Endothelial cell (in vitro differentiated cells): Measurements from ENCODE around the gene CAPZA3. TPM values are rescaled to one million over a fixed set of nuclear protein-coding genes. Genes with fewer than 3 reads are reported as not detected.

ENCODE experiments used
- DNase-seq: peaks from one replicate; pipeline ENCODE4 v3.0.0; 2021; ENCODE audit warnings: low spot score
- H3K27ac Mint-ChIP-seq: one replicate; pipeline ENCODE4 v1.8.0; 2021; ENCODE audit warnings: mixed read lengths, inconsistent platforms; ENCODE audit not compliant: unreplicated experiment
- H3K27me3 Mint-ChIP-seq: one replicate; pipeline ENCODE4 v1.8.0; 2021; ENCODE audit warnings: mild to moderate bottlenecking, moderate library complexity, mixed read lengths, inconsistent platforms; ENCODE audit not compliant: unreplicated experiment
- H3K36me3 Mint-ChIP-seq: one replicate; pipeline ENCODE4 v1.8.0; 2021; ENCODE audit warnings: mild to moderate bottlenecking, low read depth, mixed read lengths, inconsistent platforms; ENCODE audit not compliant: unreplicated experiment
- H3K4me1 Mint-ChIP-seq: one replicate; pipeline ENCODE4 v1.8.0; 2021; ENCODE audit warnings: mild to moderate bottlenecking, mixed read lengths, inconsistent platforms; ENCODE audit not compliant: unreplicated experiment
- H3K4me3 Mint-ChIP-seq: one replicate; pipeline ENCODE4 v1.8.0; 2021; ENCODE audit warnings: mild to moderate bottlenecking, mixed read lengths, inconsistent platforms; ENCODE audit not compliant: unreplicated experiment
- H3K9me3 Mint-ChIP-seq: one replicate; pipeline ENCODE4 v1.8.0; 2021; ENCODE audit warnings: mixed read lengths, inconsistent platforms; ENCODE audit not compliant: unreplicated experiment
- total RNA-seq: library from RNA; stranded (reverse); fragmentation: NEBNext Ultra II Directional; extraction: Animal tissue kit (Norgen Biotek cat#: 25700); gene quantifications from one replicate; pipeline ENCODE4 v1.2.1, GENCODE V29; 2021; ENCODE audit not compliant: unreplicated experiment
- TF ChIP-seq, protein P1 (sequence below): fragments of 200-600 bp; sonication (generic); IDR thresholded peaks from one replicate; pipeline ENCODE4 v1.5.0; 2021; ENCODE audit warnings: antibody characterized with exemption; ENCODE audit not compliant: unreplicated experiment

Gene CAPZA3
- total RNA-seq, 1 donor from 2014 or later: not detected

DNA sequence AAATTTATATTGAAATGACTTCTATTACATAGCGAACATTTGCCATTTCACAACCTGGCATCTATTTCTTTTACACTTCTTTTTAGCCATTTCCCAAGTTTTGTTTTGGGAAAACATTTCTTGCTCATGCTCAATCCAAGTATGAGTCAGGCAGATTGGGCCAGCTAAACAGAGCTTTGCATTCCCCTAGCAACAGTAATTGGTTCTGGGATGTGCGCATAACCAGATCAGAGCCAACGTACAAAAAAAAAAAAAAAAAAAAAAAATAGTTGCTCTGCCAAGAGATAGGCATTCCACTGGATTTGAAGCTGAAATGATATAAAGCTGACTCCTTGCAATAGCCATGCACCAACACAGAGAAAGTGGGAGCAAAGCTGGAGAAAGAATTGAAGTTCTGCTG, 37.6 kb upstream of the CAPZA3 start:
- DNase-seq: no peak
- Mint-ChIP-seq H3K9me3 (no peaks in the 10 kb centered on the region), H3K4me3 (no peak overlapping the region), H3K36me3 (no peaks in the 10 kb centered on the region), H3K27me3 (no peaks in the 10 kb centered on the region), H3K4me1 (peaks cover 4% of the 10 kb centered on the region), H3K27ac (no peak overlapping the region)
- TF ChIP-seq, protein P1, sequence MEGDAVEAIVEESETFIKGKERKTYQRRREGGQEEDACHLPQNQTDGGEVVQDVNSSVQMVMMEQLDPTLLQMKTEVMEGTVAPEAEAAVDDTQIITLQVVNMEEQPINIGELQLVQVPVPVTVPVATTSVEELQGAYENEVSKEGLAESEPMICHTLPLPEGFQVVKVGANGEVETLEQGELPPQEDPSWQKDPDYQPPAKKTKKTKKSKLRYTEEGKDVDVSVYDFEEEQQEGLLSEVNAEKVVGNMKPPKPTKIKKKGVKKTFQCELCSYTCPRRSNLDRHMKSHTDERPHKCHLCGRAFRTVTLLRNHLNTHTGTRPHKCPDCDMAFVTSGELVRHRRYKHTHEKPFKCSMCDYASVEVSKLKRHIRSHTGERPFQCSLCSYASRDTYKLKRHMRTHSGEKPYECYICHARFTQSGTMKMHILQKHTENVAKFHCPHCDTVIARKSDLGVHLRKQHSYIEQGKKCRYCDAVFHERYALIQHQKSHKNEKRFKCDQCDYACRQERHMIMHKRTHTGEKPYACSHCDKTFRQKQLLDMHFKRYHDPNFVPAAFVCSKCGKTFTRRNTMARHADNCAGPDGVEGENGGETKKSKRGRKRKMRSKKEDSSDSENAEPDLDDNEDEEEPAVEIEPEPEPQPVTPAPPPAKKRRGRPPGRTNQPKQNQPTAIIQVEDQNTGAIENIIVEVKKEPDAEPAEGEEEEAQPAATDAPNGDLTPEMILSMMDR: no peak

DNA sequence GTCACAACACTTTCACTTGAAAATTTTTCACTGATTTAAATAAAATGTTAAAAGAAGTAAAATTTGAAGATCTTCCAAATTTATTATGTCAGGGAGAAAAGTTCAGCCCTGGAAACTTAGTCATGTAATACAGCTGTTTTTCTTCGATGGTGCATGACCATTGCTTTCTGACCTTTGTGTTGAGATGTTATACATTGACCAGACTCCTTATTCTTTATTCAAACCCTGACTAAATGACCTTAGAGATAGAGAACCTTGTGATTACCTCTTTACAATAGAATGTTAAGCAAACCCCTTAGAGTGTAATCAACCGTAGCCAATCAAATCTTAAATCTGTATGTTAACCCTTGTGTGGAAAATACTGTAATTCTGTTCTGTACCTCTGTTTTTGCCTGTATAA, 34.6 kb upstream of the CAPZA3 start:
- no peaks in the 10 kb centered on the region for H3K9me3 Mint-ChIP-seq
- no peak overlapping the region for H3K27ac Mint-ChIP-seq
- H3K4me3 Mint-ChIP-seq: no peak overlapping the region
- H3K4me1 Mint-ChIP-seq: peaks cover 4% of the 10 kb centered on the region
- H3K27me3 Mint-ChIP-seq: no peaks in the 10 kb centered on the region
- TF ChIP-seq, protein P1: no peak
- no peak for DNase-seq
- H3K36me3 Mint-ChIP-seq: peaks cover 3% of the 10 kb centered on the region

DNA sequence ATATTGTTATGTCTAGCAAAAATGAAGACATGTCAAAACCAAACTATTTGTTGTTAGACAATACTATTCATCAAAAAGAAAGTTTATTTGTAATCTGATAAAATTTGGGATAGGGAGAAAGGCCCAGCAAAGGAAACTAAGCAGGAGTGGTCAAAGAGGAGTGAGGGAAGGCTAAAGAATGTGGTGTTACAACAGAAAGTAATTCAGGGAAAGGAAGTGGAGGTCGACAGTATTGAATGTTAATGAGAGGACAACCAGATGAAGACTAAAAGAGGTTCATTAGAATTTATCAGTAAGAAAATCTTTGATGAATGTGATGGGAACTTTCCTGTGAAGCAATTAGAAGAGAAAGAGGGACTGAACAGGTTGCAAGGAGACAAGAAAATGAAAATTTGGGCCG, 34.0 kb upstream of the CAPZA3 start:
- no peak for DNase-seq
- peaks cover 4% of the 10 kb centered on the region for H3K4me1 Mint-ChIP-seq
- no peaks in the 10 kb centered on the region for H3K27me3 Mint-ChIP-seq
- H3K27ac Mint-ChIP-seq: no peak overlapping the region
- TF ChIP-seq, protein P1: no peak
- no peaks in the 10 kb centered on the region for H3K9me3 Mint-ChIP-seq
- H3K36me3 Mint-ChIP-seq: peaks cover 3% of the 10 kb centered on the region
- no peak overlapping the region for H3K4me3 Mint-ChIP-seq

DNA sequence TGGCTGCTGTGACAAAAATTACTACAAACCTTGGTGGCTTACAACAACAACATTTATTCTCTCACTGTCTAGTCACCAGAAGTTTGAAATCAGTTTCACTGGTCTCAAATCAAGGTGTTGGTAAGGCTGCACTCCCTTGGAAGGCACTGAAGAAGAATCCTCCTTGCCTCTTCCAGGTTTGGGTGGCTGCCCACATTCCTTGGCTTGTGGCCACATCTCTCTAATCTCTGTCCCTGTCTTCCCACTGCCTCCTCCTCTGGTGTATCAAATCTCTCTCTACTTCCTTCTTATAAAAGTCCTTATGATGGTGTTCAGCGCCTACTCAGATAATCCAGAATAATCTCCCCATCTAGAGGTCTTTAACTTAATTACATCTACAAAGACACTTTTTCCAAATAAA, 31.1 kb upstream of the CAPZA3 start:
- TF ChIP-seq, protein P1: no peak
- Mint-ChIP-seq H3K36me3 (peaks cover 3% of the 10 kb centered on the region), H3K27ac (no peak overlapping the region), H3K4me3 (no peak overlapping the region), H3K9me3 (no peaks in the 10 kb centered on the region), H3K4me1 (peaks cover 4% of the 10 kb centered on the region), H3K27me3 (no peaks in the 10 kb centered on the region)
- DNase-seq: no peak

DNA sequence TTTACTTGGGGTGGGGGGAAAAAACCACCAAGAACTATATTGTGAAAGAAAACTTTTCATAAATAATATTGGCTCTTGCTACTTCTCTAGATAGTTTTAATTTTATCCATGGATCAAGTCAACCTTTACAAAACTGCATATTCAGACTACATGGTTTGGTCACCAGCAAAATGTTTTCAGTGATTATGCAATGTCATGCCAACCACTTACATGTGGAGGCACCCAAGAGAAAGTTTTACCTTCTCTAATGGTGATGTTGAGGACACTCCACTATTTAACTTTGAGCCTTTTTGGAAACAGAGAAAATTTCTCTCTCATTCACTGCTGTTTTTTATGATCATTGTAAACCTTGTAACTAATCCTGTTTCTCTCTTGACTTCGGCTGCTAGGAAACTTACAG, 21.7 kb upstream of the CAPZA3 start:
- Mint-ChIP-seq H3K27me3 (no peaks in the 10 kb centered on the region), H3K4me3 (no peak overlapping the region), H3K9me3 (no peaks in the 10 kb centered on the region), H3K27ac (no peak overlapping the region), H3K4me1 (no peaks in the 10 kb centered on the region), H3K36me3 (no peaks in the 10 kb centered on the region)
- TF ChIP-seq, protein P1: no peak
- no peak for DNase-seq
